K562 (cell line): ENCODE results near the gene CFAP107. TPM values are rescaled to one million over a fixed set of nuclear protein-coding genes. Genes with fewer than 3 reads are reported as not detected.

ENCODE experiments used
- ATAC-seq: fragments of 200-7000 bp; cut with Tn5 transposase; 3 replicates; pipeline ENCODE4 v1.9.1; 2020; ENCODE audit warnings: moderate library complexity
- BruUV-seq: library from RNA; stranded (reverse); fragments of 400-500 nt; replicated peaks from 2 replicates; lab custom pipeline; 2021; lab: Mats Ljungman, UMichigan
- CTCF ChIA-PET: fragments of 300-600 bp; formaldehyde crosslinking; extraction: SDS; loops from one replicate; lab custom pipeline; 2021; ENCODE audit warnings: low intra/inter-chr PET ratio; lab: Yijun Ruan, JAX
- POLR2A ChIA-PET: fragments of 300-600, 350-650 bp; sonication (Branson Sonifier 250); formaldehyde crosslinking; extraction: SDS; loops from one replicate; lab custom pipeline; 2021; ENCODE audit warnings: antibody characterized with exemption, inconsistent platforms; lab: Yijun Ruan, JAX
- DNase-seq, 4 experiments: peaks; one replicate each; pipeline versions ENCODE4 v3.0.0 to v3.0.0-alpha.2; 2011 to 2018; ENCODE audit warnings: low spot score in 3 of 4, mixed read lengths in 3 of 4; ENCODE audit errors: extremely low read depth in 1 of 4
- FAIRE-seq: peaks from 2 replicates; lab custom pipeline; 2011; peaks lifted over from hg19 to GRCh38; lab: Jason Lieb, UNC
- H2AFZ ChIP-seq: 2 replicates; pipeline ENCODE4 v1.6.0; 2011; ENCODE audit warnings: low read depth, low read length, control low read depth, inconsistent platforms
- H3K27ac ChIP-seq: fragments of 200-600 bp; 3 replicates; pipeline ENCODE4 v1.8.0; 2011; ENCODE audit warnings: low read depth, mild to moderate bottlenecking, control low read depth, inconsistent platforms, low read length, moderate library complexity, mixed read lengths; ENCODE audit errors: extremely low read depth
- H3K27me3 ChIP-seq, 2 experiments: fragments of 300-600 bp in 1 of 2; 2 replicates in 1 of 2; 3 replicates in 1 of 2; pipeline versions ENCODE4 v1.6.0 to v1.8.0; 2011; ENCODE audit warnings: inconsistent platforms in 2 of 2, low read length in 2 of 2, mild to moderate bottlenecking in 1 of 2, mixed read lengths in 1 of 2, moderate library complexity in 1 of 2; ENCODE audit not compliant: control insufficient read depth in 2 of 2, insufficient read depth in 2 of 2
- H3K36me3 ChIP-seq: fragments of 300-600 bp; 3 replicates; pipeline ENCODE4 v1.8.0; 2011; ENCODE audit warnings: mild to moderate bottlenecking, low read length, inconsistent platforms; ENCODE audit not compliant: control insufficient read depth, insufficient read depth
- H3K4me1 ChIP-seq, 2 experiments: fragments of 200-600 bp in 1 of 2; replicated peaks in 1 of 2; 2 replicates in 1 of 2; 3 replicates in 1 of 2; pipeline versions ENCODE4 v1.5.1 to v1.8.0; 2011; ENCODE audit warnings: inconsistent platforms in 2 of 2, low read length in 2 of 2, mild to moderate bottlenecking in 1 of 2, mixed read lengths in 1 of 2, moderate library complexity in 1 of 2; ENCODE audit not compliant: control insufficient read depth in 2 of 2, insufficient read depth in 2 of 2
- H3K4me2 ChIP-seq: 2 replicates; pipeline ENCODE4 v1.6.1; 2011; ENCODE audit warnings: low read length, control low read depth, inconsistent platforms, mixed read lengths; ENCODE audit not compliant: insufficient read depth
- H3K4me3 ChIP-seq: fragments of 200-600 bp; sonication (generic), shearing (Covaris generic); 2 replicates; pipeline ENCODE4 v1.5.1; 2016; ENCODE audit warnings: control low read depth, inconsistent platforms
- H3K79me2 ChIP-seq: fragments of 200-600 bp; 3 replicates; pipeline ENCODE4 v1.8.0; 2011; ENCODE audit warnings: low read length, inconsistent platforms; ENCODE audit not compliant: control insufficient read depth, insufficient read depth
- H3K9ac ChIP-seq, 2 experiments: 2 replicates each; pipeline versions ENCODE4 v1.6.0 to v1.6.1; 2011; ENCODE audit warnings: low read depth in 2 of 2, low read length in 2 of 2, control low read depth in 1 of 2, inconsistent platforms in 1 of 2, mild to moderate bottlenecking in 1 of 2, mixed read lengths in 1 of 2; ENCODE audit not compliant: insufficient read depth in 1 of 2
- H3K9me1 ChIP-seq: one replicate; pipeline ENCODE4 v1.6.0; 2011; ENCODE audit warnings: inconsistent platforms, mild to moderate bottlenecking, low read length, moderate library complexity; ENCODE audit not compliant: control insufficient read depth, insufficient read depth
- H3K9me3 ChIP-seq: replicated peaks from 2 replicates; pipeline ENCODE4 v1.5.1; 2011; ENCODE audit warnings: low read depth, low read length, inconsistent platforms; ENCODE audit not compliant: control insufficient read depth, insufficient read depth
- H4K20me1 ChIP-seq: replicated peaks from 2 replicates; pipeline ENCODE4 v1.6.1; 2011; ENCODE audit warnings: low read length, inconsistent platforms, mixed read lengths; ENCODE audit not compliant: control insufficient read depth, insufficient read depth
- DMBX1 ChIP-seq: fragments of 250-450 bp; sonication (Bioruptor Pico); IDR thresholded peaks from 2 replicates; pipeline ENCODE4 v1.8.0; 2022; ENCODE audit warnings: inconsistent platforms, mild to moderate bottlenecking, moderate library complexity, borderline replicate concordance
- ERF ChIP-seq: fragments of 450-650 bp; formaldehyde crosslinking; IDR thresholded peaks from 2 replicates; pipeline ENCODE4 v1.4.0; 2020; ENCODE audit warnings: mild to moderate bottlenecking, mixed read lengths
- ETV1 ChIP-seq: fragments of 450-650 bp; conservative IDR thresholded peaks from 2 replicates; pipeline ENCODE4 v1.6.1; 2016; ENCODE audit warnings: missing genetic modification characterization, control low read depth, low read depth, missing compliant biosample characterization
- NRF1 ChIP-seq, 2 experiments: fragments of 450-650 bp; IDR thresholded peaks in 1 of 2; conservative IDR thresholded peaks in 1 of 2; 2 replicates each; pipeline ENCODE4 v1.6.1; 2014; ENCODE audit warnings: mild to moderate bottlenecking in 2 of 2
- RERE ChIP-seq: sonication (generic); formaldehyde crosslinking; IDR thresholded peaks from 2 replicates; pipeline ENCODE4 v1.8.0; 2023; ENCODE audit warnings: missing genetic modification reagents, mild to moderate bottlenecking, borderline replicate concordance
- U2AF1 ChIP-seq: fragments of 200-400 bp; formaldehyde crosslinking; optimal IDR thresholded peaks from 2 replicates; pipeline ENCODE3; 2017; ENCODE audit warnings: mild to moderate bottlenecking, low read depth, low read length, moderate library complexity
- ZNF512 ChIP-seq: IDR thresholded peaks from 2 replicates; pipeline ENCODE4 v1.6.1; 2016; ENCODE audit warnings: missing genetic modification characterization, missing compliant biosample characterization
- WGBS: fragments of 100-300 bp; shearing (Covaris generic); methylation state at CpG from one replicate; pipeline ENCODE4 v1.1.6; 2016; ENCODE audit warnings: low coverage, mixed read lengths; ENCODE audit not compliant: insufficient coverage; ENCODE audit errors: missing lambda C conversion rate; 5-methylcytosine and 5-hydroxymethylcytosine counted together
- in situ Hi-C: fragments of 300-500 bp; cut with MboI; formaldehyde crosslinking; loops from 4 replicates; pipeline ENCODE4 v1.15.0; 2018; ENCODE audit warnings: inconsistent platforms, mixed read lengths
- intact Hi-C: fragments of 100-400 bp; cut with micrococcal nuclease; formaldehyde crosslinking; loops from 2 replicates; pipeline ENCODE4 v1.14.2; 2022
- polyA plus RNA-seq, 8 experiments: library from polyadenylated mRNA; depleted of rRNA in 4 of 8; stranded (reverse) in 5 of 8; unstranded in 3 of 8; fragments of >200 nt; fragmentation: Nextera tagmentation in 2 of 8; fragmentation: Illumina TruSeq in 1 of 8; extraction: Ambion mirVana in 2 of 8; extraction: Trizol in 1 of 8; gene quantifications; 2 replicates each; pipeline versions ENCODE4 v1.2.1 to v1.2.3, GENCODE V29; 2011 to 2014; ENCODE audit warnings: inconsistent platforms in 1 of 8, missing spikeins in 1 of 8
- total RNA-seq, 7 experiments: library from RNA; depleted of rRNA in 6 of 7; stranded (reverse); fragments of >200 nt in 6 of 7; fragmentation: Illumina TruSeq in 2 of 7; extraction: Trizol in 2 of 7; gene quantifications; 2 replicates each; pipeline versions ENCODE4 v1.2.1 to v1.2.3, GENCODE V29; 2011 to 2021; ENCODE audit warnings: low replicate concordance in 1 of 7

Gene CFAP107
- total and polyA plus RNA-seq, 9 of the 15 experiments (the other 6 are each of a cell fraction or from before 2014, with no cell fraction given) = 0.03 to 0.08 TPM; not detected in 7

GRCh38 chr1:12711536-12711935 lies 34.5 kb upstream of the CFAP107 start:
- H3K9ac ChIP-seq = no peak overlapping the region
- BruUV-seq = no TSS peak
- H3K27me3 ChIP-seq = peaks cover 8 to 21% of the 10 kb centered on the region in 2 experiments
- H3K27ac ChIP-seq = no peak overlapping the region
- ChIA-PET POLR2A (no interaction called here), CTCF (no interaction called here)
- intact Hi-C loops = no loop called here
- H4K20me1 ChIP-seq = no peaks in the 10 kb centered on the region
- no peaks in the 10 kb centered on the region for H3K36me3 ChIP-seq
- 2% methylated on average over 3 of the region's 3 CpGs for WGBS
- no peak for ATAC-seq
- no peaks in the 10 kb centered on the region for H3K4me1 ChIP-seq
- no peaks in the 10 kb centered on the region for H3K9me1 ChIP-seq
- no peak overlapping the region for H3K4me3 ChIP-seq
- in situ Hi-C loops = no loop called here
- no peak for FAIRE-seq
- no peaks in the 10 kb centered on the region for H3K9me3 ChIP-seq
- no peak overlapping the region for H3K4me2 ChIP-seq
- no peaks in the 10 kb centered on the region for H3K79me2 ChIP-seq
- TF ChIP-seq DMBX1 = no peak
- no peak for TF ChIP-seq ETV1 (tag)
- no peak for TF ChIP-seq NRF1 (conservative IDR thresholded peaks at IDR 0.05 in 1 of 2, IDR thresholded peaks at IDR 0.05 in 1 of 2)
- TF ChIP-seq ERF = no peak
- TF ChIP-seq U2AF1 = no peak
- no peak for TF ChIP-seq ZNF512 (tag)
- no peak for TF ChIP-seq RERE
- no peak overlapping the region for H2AFZ ChIP-seq
- no peak for DNase-seq
